Muscle layer of duodenum (tissue), 2 donors: ENCODE data around the gene TYMS.

Experiments used
- H3K27ac ChIP-seq: one replicate; pipeline ENCODE4 v1.7.0; 2013; ENCODE audit warnings: mild to moderate bottlenecking, low read length
- H3K27me3 ChIP-seq: one replicate; pipeline ENCODE4 v1.7.0; 2013; ENCODE audit warnings: low read depth, mild to moderate bottlenecking, control low read depth, low read length
- H3K36me3 ChIP-seq, 2 donors: one replicate each; pipeline ENCODE4 v1.7.0; 2013; ENCODE audit warnings: low read length in 2 of 2, control low read depth in 1 of 2, mild to moderate bottlenecking in 1 of 2; ENCODE audit not compliant: insufficient read depth in 2 of 2, control insufficient read depth in 1 of 2
- H3K4me1 ChIP-seq, 2 donors: one replicate each; pipeline ENCODE4 v1.7.0; 2013; ENCODE audit warnings: low read length in 2 of 2, mild to moderate bottlenecking in 2 of 2, control low read depth in 1 of 2, moderate library complexity in 1 of 2; ENCODE audit not compliant: insufficient read depth in 2 of 2, control insufficient read depth in 1 of 2
- H3K4me3 ChIP-seq, 2 donors: one replicate each; pipeline ENCODE4 v1.7.0; 2013; ENCODE audit warnings: low read length in 2 of 2, low read depth in 1 of 2, mild to moderate bottlenecking in 1 of 2
- H3K9me3 ChIP-seq, 2 donors: one replicate each; pipeline ENCODE4 v1.7.0; 2013; ENCODE audit warnings: low read length in 2 of 2, control low read depth in 1 of 2, mild to moderate bottlenecking in 1 of 2; ENCODE audit not compliant: control insufficient read depth in 1 of 2
- donor health status: healthy.

The TYMS gene

GRCh38 chr18:650428-650858, 7.0 kb upstream of the TYMS start:
- H3K4me3 ChIP-seq, result no peak overlapping the region
- no peaks in the 10 kb centered on the region for H3K9me3 ChIP-seq
- no peaks in the 10 kb centered on the region for H3K36me3 ChIP-seq
- no peaks in the 10 kb centered on the region for H3K4me1 ChIP-seq
- no peaks in the 10 kb centered on the region for H3K27me3 ChIP-seq
- H3K27ac ChIP-seq, result no peak overlapping the region

DNA sequence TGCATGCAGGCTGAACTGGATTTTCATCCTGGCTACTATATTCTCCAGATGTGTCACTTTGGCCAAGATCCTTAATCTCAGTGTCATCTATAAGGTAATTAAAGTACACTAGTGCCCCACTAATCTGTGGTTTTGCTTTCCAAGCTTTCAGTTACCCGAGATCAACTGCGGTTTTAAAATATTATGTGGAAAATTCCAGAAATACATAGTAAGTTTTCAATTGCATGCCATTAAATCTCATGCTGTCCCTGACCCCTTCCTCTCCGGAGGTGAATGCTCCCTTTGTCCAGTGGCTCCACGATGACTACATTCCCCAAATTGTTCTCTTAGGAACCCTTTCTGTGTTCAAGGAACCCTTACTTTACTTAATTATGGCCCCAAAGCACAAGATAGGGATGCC, 5.3 kb upstream of the TYMS start:
- no peak overlapping the region for H3K27ac ChIP-seq
- no peaks in the 10 kb centered on the region for H3K9me3 ChIP-seq
- no peaks in the 10 kb centered on the region for H3K36me3 ChIP-seq
- H3K4me1 ChIP-seq, result no peaks in the 10 kb centered on the region
- no peak overlapping the region for H3K4me3 ChIP-seq
- no peaks in the 10 kb centered on the region for H3K27me3 ChIP-seq

DNA sequence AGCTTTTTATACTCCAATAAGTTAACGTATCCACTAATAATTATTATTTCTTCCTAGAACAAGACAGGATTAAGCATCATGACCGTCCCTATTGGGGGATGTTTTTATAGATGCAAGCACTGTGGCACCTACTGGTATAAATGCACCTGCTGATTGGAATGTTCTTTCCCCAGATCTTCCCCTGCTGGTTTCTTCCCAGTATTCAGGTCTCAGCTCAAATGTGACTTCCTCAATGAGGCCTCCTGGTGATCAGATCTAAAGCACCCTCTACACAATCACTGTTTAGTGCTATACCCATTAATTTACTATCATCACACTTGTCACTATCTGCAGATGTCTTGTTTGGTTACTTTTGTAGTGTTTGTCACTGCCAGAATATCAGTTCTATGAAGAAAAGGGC, 3.9 kb upstream of the TYMS start:
- no peaks in the 10 kb centered on the region for H3K4me1 ChIP-seq
- H3K9me3 ChIP-seq, result no peaks in the 10 kb centered on the region
- no peaks in the 10 kb centered on the region for H3K36me3 ChIP-seq
- H3K4me3 ChIP-seq, result no peak overlapping the region
- no peaks in the 10 kb centered on the region for H3K27me3 ChIP-seq
- no peak overlapping the region for H3K27ac ChIP-seq

DNA sequence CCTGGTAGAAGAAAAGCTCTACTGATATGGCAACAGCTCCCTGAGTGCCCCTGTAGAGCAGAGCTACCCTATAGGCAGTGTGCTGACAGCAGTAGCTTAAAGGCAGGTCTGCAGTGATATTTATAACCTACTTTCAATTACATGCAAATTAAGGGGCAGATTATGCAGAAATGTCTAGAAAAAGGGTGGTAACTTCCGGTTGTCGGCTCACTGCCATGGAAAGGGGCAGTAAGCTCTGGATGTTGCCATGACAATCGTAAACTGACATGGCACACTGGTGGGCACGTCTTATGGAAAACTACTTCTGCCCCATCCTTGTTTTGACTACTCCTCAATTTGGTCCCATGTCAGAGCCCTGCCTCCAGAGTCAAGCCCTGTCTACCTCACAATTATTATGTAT, 2.9 kb upstream of the TYMS start:
- Histone ChIP-seq H3K9me3 (no peaks in the 10 kb centered on the region), H3K27ac (no peak overlapping the region), H3K36me3 (no peaks in the 10 kb centered on the region), H3K27me3 (no peaks in the 10 kb centered on the region), H3K4me1 (no peaks in the 10 kb centered on the region), H3K4me3 (no peak overlapping the region)

DNA sequence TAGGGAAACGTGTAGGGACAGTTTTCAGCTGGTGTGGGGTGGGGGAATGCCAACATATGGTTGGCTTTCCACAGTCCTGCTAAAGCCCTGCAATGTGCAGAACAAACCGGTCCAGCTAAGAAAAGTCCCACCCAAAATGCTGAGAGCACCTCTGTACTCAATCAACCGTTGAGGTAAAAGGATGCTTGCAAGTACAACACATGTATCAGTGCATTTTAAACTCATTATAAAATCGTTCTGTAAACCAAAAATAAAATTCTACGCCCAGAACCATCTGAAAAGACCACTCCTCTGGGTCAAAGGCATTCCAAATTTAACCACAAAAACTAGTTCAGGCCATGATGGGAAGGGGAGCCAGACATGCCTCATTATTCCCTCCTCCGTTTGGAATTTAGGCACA, 2.0 kb upstream of the TYMS start:
- Histone ChIP-seq H3K36me3 (no peaks in the 10 kb centered on the region), H3K4me1 (no peaks in the 10 kb centered on the region), H3K27ac (no peak overlapping the region), H3K4me3 (no peak overlapping the region), H3K9me3 (no peaks in the 10 kb centered on the region), H3K27me3 (no peaks in the 10 kb centered on the region)

DNA sequence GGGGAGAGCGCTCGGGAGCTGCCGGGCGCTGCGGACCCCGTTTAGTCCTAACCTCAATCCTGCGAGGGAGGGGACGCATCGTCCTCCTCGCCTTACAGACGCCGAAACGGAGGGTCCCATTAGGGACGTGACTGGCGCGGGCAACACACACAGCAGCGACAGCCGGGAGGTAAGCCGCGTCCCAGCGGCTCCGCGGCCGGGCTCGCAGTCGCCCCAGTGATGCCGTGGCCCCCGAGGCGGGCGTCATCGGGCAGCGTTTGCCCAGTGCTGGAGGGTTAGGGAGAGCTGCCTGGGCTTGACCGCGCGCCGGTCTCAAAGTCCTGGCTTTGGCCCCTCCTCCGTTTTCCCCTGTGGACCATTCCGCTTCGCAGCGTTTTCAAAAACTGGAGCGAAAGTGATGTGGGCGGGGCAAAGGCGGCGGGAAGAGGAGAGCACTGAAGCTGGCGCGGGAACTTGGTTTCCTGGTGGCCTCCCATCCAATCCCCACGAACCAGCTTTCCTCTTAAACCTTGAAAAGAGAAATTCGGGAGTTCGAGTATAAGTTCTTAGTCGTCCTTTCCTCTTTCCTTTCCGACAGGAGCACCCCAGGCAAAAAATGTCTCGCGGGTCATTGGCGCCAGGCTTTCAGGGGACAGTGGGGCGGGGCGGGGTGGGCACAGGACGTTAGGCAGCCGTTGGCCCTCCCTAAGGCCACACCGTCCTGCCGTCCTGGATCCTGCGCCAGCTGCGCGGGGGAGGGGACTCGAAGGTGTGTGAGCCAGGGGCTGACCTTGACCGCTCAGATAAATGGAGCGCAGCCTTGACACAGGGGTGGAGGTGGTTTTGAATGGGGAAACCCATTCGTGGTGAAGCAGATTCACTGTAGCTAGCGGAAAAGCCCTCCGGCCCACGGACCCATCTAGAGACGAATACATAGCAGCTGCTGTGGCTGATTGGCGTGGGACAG, 821 bp downstream of the TYMS start:
- peak overlapping the region; percentile 73 to 89 for H3K4me3 ChIP-seq
- no peak overlapping the region for H3K27ac ChIP-seq
- no peaks in the 10 kb centered on the region for H3K36me3 ChIP-seq
- H3K27me3 ChIP-seq, result no peaks in the 10 kb centered on the region
- H3K4me1 ChIP-seq, result no peaks in the 10 kb centered on the region
- H3K9me3 ChIP-seq, result no peaks in the 10 kb centered on the region

- Histone ChIP-seq H3K4me1 (no peaks in the 10 kb centered on the region), H3K36me3 (no peaks in the 10 kb centered on the region), H3K9me3 (no peaks in the 10 kb centered on the region), H3K4me3 (peak overlapping the region; percentile 73 to 89), H3K27ac (no peak overlapping the region), H3K27me3 (no peaks in the 10 kb centered on the region)
Observed at GRCh38 chr18:658947-659533, 1.6 kb downstream of the TYMS start.

DNA sequence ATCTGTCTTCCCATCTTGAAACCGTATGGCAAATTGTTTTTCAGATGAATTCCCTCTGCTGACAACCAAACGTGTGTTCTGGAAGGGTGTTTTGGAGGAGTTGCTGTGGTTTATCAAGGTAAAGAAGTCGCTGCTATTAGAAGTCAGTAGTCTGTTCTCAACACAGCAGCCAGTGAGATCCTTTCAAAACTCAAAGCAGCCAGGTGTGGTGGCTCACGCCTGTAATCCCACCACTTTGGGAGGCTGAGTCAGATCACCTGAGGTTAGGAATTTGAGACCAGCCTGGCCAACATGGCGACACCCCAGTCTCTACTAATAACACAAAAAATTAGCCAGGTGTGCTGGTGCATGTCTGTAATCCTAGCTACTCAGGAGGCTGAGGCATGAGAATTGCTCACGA, 2.1 kb downstream of the TYMS start:
- H3K4me1 ChIP-seq, result no peaks in the 10 kb centered on the region
- H3K27ac ChIP-seq, result no peak overlapping the region
- H3K36me3 ChIP-seq, result no peaks in the 10 kb centered on the region
- H3K4me3 ChIP-seq, result no peak overlapping the region
- H3K9me3 ChIP-seq, result no peaks in the 10 kb centered on the region
- H3K27me3 ChIP-seq, result no peaks in the 10 kb centered on the region

- no peaks in the 10 kb centered on the region for H3K27me3 ChIP-seq
- no peaks in the 10 kb centered on the region for H3K36me3 ChIP-seq
- no peaks in the 10 kb centered on the region for H3K9me3 ChIP-seq
- H3K27ac ChIP-seq, result no peak overlapping the region
- no peak overlapping the region for H3K4me3 ChIP-seq
- H3K4me1 ChIP-seq, result no peaks in the 10 kb centered on the region
Observed at GRCh38 chr18:662197-662596, 4.7 kb downstream of the TYMS start.

- no peaks in the 10 kb centered on the region for H3K27me3 ChIP-seq
- H3K36me3 ChIP-seq, result peaks cover 0 to 10% of the 10 kb centered on the region in 2 donors
- H3K4me3 ChIP-seq, result no peak overlapping the region
- H3K27ac ChIP-seq, result no peak overlapping the region
- no peaks in the 10 kb centered on the region for H3K9me3 ChIP-seq
- no peaks in the 10 kb centered on the region for H3K4me1 ChIP-seq
Observed at GRCh38 chr18:666177-666576, 8.7 kb downstream of the TYMS start.

DNA sequence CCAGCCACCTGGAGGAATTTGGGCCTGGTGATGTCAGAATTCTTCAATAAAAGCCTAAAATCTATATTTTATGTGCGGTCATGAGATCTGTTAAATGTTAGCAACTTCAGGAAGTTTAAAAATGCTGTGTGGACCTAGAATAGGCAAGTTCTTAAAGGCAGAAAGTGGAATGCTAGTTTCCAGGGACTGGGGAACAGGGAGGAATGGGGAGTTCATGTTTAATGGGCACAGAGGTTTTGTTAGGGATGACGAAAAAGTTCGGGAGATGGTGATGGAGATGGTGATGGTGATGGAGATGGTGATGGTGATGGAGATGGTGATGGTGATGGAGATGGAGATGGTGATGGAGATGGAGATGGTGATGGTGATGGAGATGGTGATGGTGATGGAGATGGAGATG, 9.2 kb downstream of the TYMS start:
- Histone ChIP-seq H3K27me3 (no peaks in the 10 kb centered on the region), H3K36me3 (peaks cover 0 to 15% of the 10 kb centered on the region in 2 donors), H3K9me3 (no peaks in the 10 kb centered on the region), H3K27ac (no peak overlapping the region), H3K4me3 (no peak overlapping the region), H3K4me1 (no peaks in the 10 kb centered on the region)
